PC-9 (cell line): Measurements from ENCODE around the gene BFSP2. TPM values are rescaled to one million over a fixed set of nuclear protein-coding genes. Genes with fewer than 3 reads are reported as not detected.
"Not testable (repeated sequence)": the region's sequence is repeated elsewhere in the genome, so short reads cannot be mapped to it uniquely, and the experiment has no call there.

Source experiments
- BruUV-seq: library from RNA; stranded (reverse); fragments of 400-500 nt; replicated peaks from 2 replicates; lab custom pipeline; 2021; lab: Mats Ljungman, UMichigan
- CTCF ChIA-PET: fragments of 300-600 bp; sonication (Branson Sonifier 250); formaldehyde crosslinking; loops from one replicate; lab custom pipeline; 2022; ENCODE audit warnings: antibody characterized with exemption; lab: Charles Lee
- POLR2A ChIA-PET: fragments of 300-600 bp; sonication (Branson Sonifier 250); formaldehyde crosslinking; loops from one replicate; lab custom pipeline; 2022; ENCODE audit warnings: antibody characterized with exemption; ENCODE audit not compliant: unreplicated experiment; lab: Charles Lee
- DNase-seq, 2 experiments: peaks; one replicate each; pipeline versions ENCODE4 v3.0.0 to v3.0.0-alpha.2; 2015 to 2022; ENCODE audit warnings: mixed read lengths in 1 of 2
- H2AFZ ChIP-seq: fragments of 200-600 bp; sonication (generic); 2 replicates; pipeline ENCODE4 v1.8.1; 2017; ENCODE audit warnings: antibody characterized with exemption
- H3F3A ChIP-seq: fragments of 200-600 bp; sonication (generic); 2 replicates; pipeline ENCODE4 v1.8.1; 2017; ENCODE audit warnings: antibody characterized with exemption, mild to moderate bottlenecking, low read depth; ENCODE audit not compliant: insufficient read depth
- H3K27ac ChIP-seq: fragments of 200-600 bp; sonication (generic); 2 replicates; pipeline ENCODE4 v1.6.1; 2016; ENCODE audit warnings: mixed run types
- H3K27me3 ChIP-seq: fragments of 200-600 bp; sonication (generic); 2 replicates; pipeline ENCODE4 v1.6.1; 2016; ENCODE audit warnings: low read depth, mixed run types; ENCODE audit not compliant: insufficient read depth
- H3K36me3 ChIP-seq: fragments of 200-600 bp; sonication (generic); 2 replicates; pipeline ENCODE4 v1.6.1; 2016; ENCODE audit warnings: low read depth, mixed run types
- H3K4me1 ChIP-seq: fragments of 200-600 bp; sonication (generic); replicated peaks from 2 replicates; pipeline ENCODE4 v1.6.1; 2016; ENCODE audit warnings: mixed run types; ENCODE audit not compliant: insufficient read depth
- H3K4me2 ChIP-seq: fragments of 200-600 bp; sonication (generic); 2 replicates; pipeline ENCODE4 v1.6.1; 2017; ENCODE audit warnings: mixed run types
- H3K4me3 ChIP-seq: fragments of 200-600 bp; sonication (generic); 2 replicates; pipeline ENCODE4 v1.6.1; 2016; ENCODE audit warnings: mixed run types
- H3K79me2 ChIP-seq: fragments of 200-600 bp; sonication (generic); 2 replicates; pipeline ENCODE4 v1.6.1; 2017; ENCODE audit warnings: low read depth, mixed run types
- H3K9me2 ChIP-seq: fragments of 200-600 bp; sonication (generic); 2 replicates; pipeline ENCODE4 v1.8.1; 2017; ENCODE audit warnings: mild to moderate bottlenecking; ENCODE audit not compliant: insufficient read depth
- H3K9me3 ChIP-seq: fragments of 200-600 bp; sonication (generic); 2 replicates; pipeline ENCODE4 v1.8.1; 2016; ENCODE audit warnings: low read depth; ENCODE audit not compliant: insufficient read depth
- H4K20me1 ChIP-seq: fragments of 200-600 bp; sonication (generic); 2 replicates; pipeline ENCODE4 v1.8.1; 2017; ENCODE audit not compliant: insufficient read depth
- CTCF ChIP-seq: fragments of 200-600 bp; sonication (generic); conservative IDR thresholded peaks from 2 replicates; pipeline ENCODE4 v1.6.1; 2017; ENCODE audit warnings: mixed run types, antibody characterized with exemption, mild to moderate bottlenecking, moderate library complexity
- EZH2 ChIP-seq: fragments of 200-600 bp; sonication (generic); IDR thresholded peaks from 2 replicates; pipeline ENCODE4 v1.8.0; 2017; ENCODE audit warnings: antibody characterized with exemption, low read depth
- intact Hi-C: fragments of 100-400 bp; cut with micrococcal nuclease; formaldehyde crosslinking; loops from one replicate; pipeline ENCODE4 v1.10.0; 2022; ENCODE audit not compliant: unreplicated experiment
- total RNA-seq: library from RNA; stranded (reverse); gene quantifications from 2 replicates; pipeline ENCODE4 v1.2.3, GENCODE V29; 2021

BFSP2 gene
- total RNA-seq, 1 experiment from 2014 or later = not detected

GRCh38 chr3:133472242-133472641 lies 72.4 kb downstream of the BFSP2 start:
- Histone ChIP-seq H3F3A (no peaks in the 10 kb centered on the region), H3K9me3 (no peaks in the 10 kb centered on the region), H4K20me1 (no peaks in the 10 kb centered on the region), H3K4me3 (no peak overlapping the region), H3K4me2 (no peak overlapping the region), H3K27me3 (no peaks in the 10 kb centered on the region), H3K79me2 (no peaks in the 10 kb centered on the region), H3K36me3 (no peaks in the 10 kb centered on the region), H3K9me2 (no peaks in the 10 kb centered on the region), H3K27ac (no peak overlapping the region), H2AFZ (no peak overlapping the region), H3K4me1 (no peaks in the 10 kb centered on the region)
- TF ChIP-seq CTCF = no peak
- TF ChIP-seq EZH2 = no peak
- intact Hi-C loops = no loop called here
- ChIA-PET CTCF (no interaction called here), POLR2A (no interaction called here)
- DNase-seq = no peak
- BruUV-seq = no TSS peak

- ChIA-PET POLR2A (no interaction called here), CTCF (no interaction called here)
- no peaks in the 10 kb centered on the region for H3K36me3 ChIP-seq
- no peaks in the 10 kb centered on the region for H3K9me2 ChIP-seq
- no peaks in the 10 kb centered on the region for H3F3A ChIP-seq
- no TSS peak for BruUV-seq
- no peak for DNase-seq
- H3K79me2 ChIP-seq = no peaks in the 10 kb centered on the region
- H3K9me3 ChIP-seq = no peaks in the 10 kb centered on the region
- H3K4me3 ChIP-seq = no peak overlapping the region
- no peaks in the 10 kb centered on the region for H4K20me1 ChIP-seq
- H3K27me3 ChIP-seq = no peaks in the 10 kb centered on the region
- TF ChIP-seq CTCF (no peak), EZH2 (no peak)
- no peaks in the 10 kb centered on the region for H3K4me1 ChIP-seq
- intact Hi-C loops = no loop called here
- H3K27ac ChIP-seq = no peak overlapping the region
- no peak overlapping the region for H2AFZ ChIP-seq
- no peak overlapping the region for H3K4me2 ChIP-seq
These were observed 73.0 kb downstream of the BFSP2 start for GRCh38 chr3:133472889-133473288.

- H3K4me2 ChIP-seq, intact Hi-C loops, H3K4me3 ChIP-seq, H4K20me1 ChIP-seq, H3F3A ChIP-seq, DNase-seq, H3K79me2 ChIP-seq, POLR2A ChIA-PET, H3K36me3 ChIP-seq, CTCF ChIA-PET, H3K27ac ChIP-seq, H2AFZ ChIP-seq, BruUV-seq, H3K9me2 ChIP-seq, H3K9me3 ChIP-seq, H3K27me3 ChIP-seq, H3K4me1 ChIP-seq: not testable (repeated sequence)
These were observed 73.8 kb downstream of the BFSP2 start for GRCh38 chr3:133473472-133474191.
